GM18870 (cell line): ENCODE measurements around the gene HDLBP.
"Not testable (repeated sequence)": the region's sequence is repeated elsewhere in the genome, so short reads cannot be mapped to it uniquely, and the experiment has no call there.

Experiments used
- ATAC-seq: cut with Tn5 transposase; IDR thresholded peaks from one replicate; pipeline ENCODE4 v1.9.1; 2021; ENCODE audit warnings: moderate library complexity; ENCODE audit not compliant: unreplicated experiment

HDLBP gene

DNA sequence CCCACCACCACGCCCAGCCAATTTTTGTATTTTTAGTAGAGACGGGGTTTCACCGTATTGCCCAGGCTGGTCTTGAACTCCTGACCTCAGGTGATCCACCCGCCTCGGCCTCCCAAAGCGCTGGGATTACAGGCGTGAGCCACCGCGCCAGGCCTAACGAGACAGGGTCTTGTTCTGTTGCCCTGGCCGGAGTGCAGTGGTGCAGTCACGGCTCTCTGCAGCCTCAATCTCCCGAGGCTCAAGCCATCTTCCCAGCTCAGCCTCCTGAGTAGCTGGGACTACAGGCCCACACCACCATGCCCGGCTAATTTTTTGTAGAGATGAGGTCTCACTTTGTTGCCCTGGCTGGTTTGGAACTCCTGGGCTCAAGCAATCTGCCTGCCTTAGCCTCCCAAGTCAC is 118.2 kb downstream of the HDLBP start:
- not testable (repeated sequence) for ATAC-seq

GRCh38 chr2:241195506-241196130 is 119.9 kb downstream of the HDLBP start:
- no peak for ATAC-seq

DNA sequence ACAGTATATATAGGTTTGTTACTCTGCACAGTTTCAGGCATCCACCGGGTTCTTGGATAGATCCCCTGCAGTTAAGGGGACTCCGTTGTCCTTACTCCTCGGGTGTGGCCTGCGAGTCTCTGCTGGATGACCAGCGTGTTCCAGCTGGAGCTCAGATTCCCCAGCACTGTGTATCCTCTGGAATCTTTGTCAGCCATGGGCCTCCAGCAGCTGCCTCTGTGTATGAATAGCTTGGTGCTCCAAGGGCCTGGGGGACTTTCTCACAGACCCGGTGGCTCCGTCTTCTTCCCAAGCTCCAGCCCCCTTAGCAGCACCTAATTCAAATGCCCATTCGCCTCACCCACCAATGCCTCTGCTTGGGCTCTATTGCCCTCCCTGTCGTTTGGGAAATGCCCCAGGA is 120.7 kb downstream of the HDLBP start:
- no peak for ATAC-seq

GRCh38 chr2:241193271-241193670 is 122.2 kb downstream of the HDLBP start:
- ATAC-seq, result no peak

DNA sequence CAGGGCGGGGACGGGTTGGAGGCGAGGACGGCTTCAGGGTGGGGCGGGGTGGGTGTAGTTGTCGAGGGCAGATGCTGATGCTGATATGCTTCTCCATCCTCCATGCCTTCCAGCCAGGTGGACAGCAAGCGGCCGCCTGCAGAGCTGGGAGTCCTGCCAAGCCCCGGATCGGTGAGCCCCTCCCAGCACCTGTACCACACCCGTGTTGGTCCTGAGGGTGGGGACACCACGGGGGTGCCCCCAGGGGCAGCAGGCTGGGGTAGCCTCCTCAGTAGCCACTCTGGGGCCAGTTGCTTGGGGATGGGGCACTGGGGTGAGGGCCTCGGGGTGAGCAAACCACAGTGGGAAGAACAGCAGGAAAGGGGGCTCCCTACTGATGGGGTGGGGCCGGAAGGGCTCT is 124.4 kb downstream of the HDLBP start:
- ATAC-seq, result no peak

DNA sequence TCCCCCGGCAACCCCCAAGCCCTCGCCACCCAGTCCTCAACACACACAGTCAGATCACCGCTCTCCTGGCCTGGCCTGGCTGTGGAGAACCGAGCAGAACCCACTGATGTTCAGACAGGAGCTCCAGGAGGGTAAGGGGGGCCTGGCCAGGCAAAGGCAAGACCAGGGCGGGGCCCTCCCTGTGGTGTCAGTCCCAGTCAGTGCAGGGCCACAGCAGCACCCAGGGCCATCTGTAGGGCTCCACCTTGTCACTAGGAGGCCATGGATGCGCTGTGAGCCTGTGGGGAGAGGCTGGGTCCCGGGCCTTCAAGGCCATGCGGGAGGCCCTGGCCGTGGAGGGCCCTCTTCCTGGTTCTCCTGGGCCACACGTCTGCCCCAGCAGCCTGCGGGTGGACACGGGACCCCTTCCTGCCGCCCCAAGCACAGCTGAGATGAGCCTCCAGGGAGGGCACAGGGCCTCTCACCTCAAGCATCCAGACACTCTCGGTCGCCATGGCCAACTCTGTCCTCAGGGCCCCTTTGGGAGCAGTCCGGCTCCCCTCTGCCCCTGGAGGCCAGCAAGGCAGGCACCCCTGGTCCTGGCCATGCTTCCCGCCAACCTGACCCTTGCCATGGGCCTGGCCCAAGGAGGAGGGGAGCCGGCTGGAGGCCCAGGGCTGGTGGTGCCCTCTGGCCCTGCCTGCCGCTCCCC is 125.0 kb downstream of the HDLBP start:
- no peak for ATAC-seq

GRCh38 chr2:241189856-241190201 is 125.6 kb downstream of the HDLBP start:
- no peak for ATAC-seq

GRCh38 chr2:241189093-241189855 is 126.2 kb downstream of the HDLBP start:
- ATAC-seq, result no peak

- ATAC-seq, result no peak
These were observed 126.9 kb downstream of the HDLBP start, which contains the start of gene ANO7 for GRCh38 chr2:241188361-241189092. TSS of gene ANO7 (plus strand) at chr2:241188677. CDS start at chr2:241190064, 1,387 bp downstream.

- no peak for ATAC-seq
These were observed 127.6 kb downstream of the HDLBP start for GRCh38 chr2:241187918-241188234.

DNA sequence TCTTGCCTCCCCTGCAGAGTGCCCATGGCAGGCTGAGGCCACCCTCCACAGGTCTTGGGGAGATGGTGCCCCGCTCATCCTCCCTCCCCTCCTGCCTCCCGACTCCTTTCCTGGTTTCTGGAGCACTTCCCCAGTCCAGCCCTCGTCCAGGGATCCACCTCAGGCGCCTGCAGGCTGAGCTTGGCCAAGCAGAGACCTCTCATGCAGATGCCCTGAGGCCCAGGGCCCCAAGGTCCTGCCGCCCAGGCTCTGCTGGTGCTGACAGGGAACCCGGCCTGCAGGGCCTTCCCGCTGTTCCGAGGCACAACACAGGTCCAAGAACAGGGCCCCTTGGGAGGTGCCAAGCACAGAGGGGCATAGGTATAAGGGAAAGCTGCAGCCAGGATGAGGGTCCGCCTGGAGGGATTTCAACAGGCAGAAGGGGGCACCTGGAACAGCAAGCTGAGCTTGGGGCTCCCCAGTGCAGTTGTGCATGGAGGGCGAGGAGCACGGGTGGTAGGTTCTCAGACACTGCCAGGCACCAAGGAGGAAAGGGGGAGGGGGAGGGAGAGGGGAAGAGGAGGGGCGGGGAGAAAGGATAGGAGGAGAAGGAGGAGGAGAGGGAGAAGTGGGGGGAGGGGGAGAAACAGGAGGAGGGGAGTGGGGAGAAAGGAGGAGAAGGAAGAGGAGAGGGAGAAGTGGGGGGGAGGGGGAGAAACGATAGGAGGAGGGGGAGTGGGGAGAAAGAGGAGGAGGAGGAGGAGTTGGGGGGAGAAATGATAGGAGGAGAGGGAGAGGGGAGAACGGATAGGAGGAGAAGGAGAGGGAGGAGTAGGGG is 128.2 kb downstream of the HDLBP start:
- no peak for ATAC-seq

DNA sequence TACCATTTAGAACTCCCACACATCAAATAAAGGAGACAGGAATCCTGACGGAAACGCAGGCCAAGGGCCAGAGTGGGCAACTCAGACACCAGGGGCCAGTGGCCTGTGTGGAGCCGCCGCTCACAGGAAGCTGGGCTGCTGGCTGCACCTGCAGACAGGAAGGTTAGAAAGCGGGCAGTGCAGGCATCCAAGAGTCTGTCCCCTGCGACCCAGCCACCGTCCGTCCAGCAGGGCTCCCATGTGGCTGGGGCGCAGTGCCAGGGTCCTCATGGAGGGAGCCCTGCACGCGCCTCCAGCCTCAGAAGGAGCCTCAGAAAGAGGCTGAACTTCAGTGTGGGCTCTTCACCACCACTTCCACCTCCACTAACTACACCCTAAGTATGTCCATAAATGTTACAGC is 129.5 kb downstream of the HDLBP start:
- no peak for ATAC-seq

GRCh38 chr2:241184901-241185300 is 130.6 kb downstream of the HDLBP start:
- no peak for ATAC-seq

DNA sequence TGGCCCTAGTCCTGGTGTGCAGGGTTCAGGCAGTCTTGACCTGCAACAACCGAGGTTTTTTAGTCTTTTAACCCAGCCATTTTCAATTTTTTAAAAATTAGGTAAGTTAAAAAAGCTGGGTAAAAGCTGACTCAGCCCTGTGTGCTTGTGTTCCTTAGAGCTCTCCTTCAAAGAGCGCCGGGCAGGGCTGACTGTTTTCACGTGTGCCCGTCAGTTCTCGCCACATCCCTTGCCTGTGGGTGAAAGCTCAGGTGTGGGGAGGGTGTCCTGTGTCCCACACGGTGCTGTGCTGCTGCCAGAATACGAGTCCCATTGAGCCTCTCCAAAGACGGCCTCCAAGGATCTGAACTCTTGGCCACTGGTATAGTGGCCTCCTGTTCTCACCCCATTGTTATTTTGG is 132.3 kb downstream of the HDLBP start:
- ATAC-seq, result no peak

- ATAC-seq, result no peak
These were observed 132.8 kb downstream of the HDLBP start for GRCh38 chr2:241182531-241183133.

DNA sequence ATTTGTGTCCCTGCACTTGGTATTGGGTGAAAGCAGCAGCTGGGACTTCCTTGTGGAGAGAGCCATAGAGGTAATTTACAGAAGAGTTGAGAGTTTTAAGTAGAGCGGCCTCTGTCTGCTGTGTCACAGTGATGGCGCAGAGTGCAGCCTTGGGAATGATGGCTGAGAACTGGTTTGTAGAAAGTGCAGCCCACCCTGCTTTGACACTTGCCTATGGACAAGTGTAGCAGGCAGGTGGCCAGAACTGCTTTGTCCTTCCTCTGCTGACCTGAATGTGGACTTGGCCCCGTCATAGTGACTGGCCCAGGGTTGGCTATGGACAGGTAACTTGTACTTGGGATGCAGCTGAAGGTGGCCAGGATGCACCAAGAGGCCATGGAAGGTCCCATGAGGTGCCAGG is 133.3 kb downstream of the HDLBP start:
- ATAC-seq, result no peak

DNA sequence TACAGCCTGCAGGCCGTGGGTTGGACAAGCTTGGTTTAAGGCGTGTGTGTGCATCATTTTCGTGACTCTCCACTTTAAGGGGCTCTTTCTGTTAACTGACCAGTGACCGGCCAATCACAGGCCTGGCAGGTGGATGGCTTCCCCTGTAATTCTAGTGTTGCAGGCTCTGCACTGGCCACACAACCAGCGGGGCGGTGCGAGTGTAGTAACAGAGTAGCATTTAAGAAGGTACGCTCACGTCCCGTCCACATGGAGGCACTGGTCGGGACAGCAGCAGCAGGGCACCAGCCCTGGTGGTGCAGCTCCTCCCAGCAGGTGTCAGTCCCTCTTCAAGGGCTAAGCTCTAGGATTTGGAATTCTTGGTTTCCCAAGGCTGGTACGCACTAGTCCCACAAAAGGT is 135.0 kb downstream of the HDLBP start:
- no peak for ATAC-seq

- no peak for ATAC-seq
These were observed 135.6 kb downstream of the HDLBP start for GRCh38 chr2:241179899-241180298.

GRCh38 chr2:241178961-241179360 is 136.5 kb downstream of the HDLBP start:
- no peak for ATAC-seq
